HL-60 (cell line): Measurements from ENCODE around the gene HMCN2.

Source experiments
- CTCF ChIP-seq: IDR thresholded peaks from one replicate; pipeline ENCODE4 v1.5.1; 2011; ENCODE audit warnings: low read length, control low read depth, inconsistent platforms; ENCODE audit not compliant: insufficient read depth
- GABPA ChIP-seq: IDR thresholded peaks from 2 replicates; pipeline ENCODE4 v1.6.1; 2012; ENCODE audit warnings: low read depth
- POLR2AphosphoS5 ChIP-seq: IDR thresholded peaks from 2 replicates; pipeline ENCODE4 v1.6.1; 2012; ENCODE audit warnings: low read depth
- REST ChIP-seq: IDR thresholded peaks from 2 replicates; pipeline ENCODE4 v1.6.1; 2012; ENCODE audit warnings: low read depth; ENCODE audit not compliant: insufficient replicate concordance

DNA sequence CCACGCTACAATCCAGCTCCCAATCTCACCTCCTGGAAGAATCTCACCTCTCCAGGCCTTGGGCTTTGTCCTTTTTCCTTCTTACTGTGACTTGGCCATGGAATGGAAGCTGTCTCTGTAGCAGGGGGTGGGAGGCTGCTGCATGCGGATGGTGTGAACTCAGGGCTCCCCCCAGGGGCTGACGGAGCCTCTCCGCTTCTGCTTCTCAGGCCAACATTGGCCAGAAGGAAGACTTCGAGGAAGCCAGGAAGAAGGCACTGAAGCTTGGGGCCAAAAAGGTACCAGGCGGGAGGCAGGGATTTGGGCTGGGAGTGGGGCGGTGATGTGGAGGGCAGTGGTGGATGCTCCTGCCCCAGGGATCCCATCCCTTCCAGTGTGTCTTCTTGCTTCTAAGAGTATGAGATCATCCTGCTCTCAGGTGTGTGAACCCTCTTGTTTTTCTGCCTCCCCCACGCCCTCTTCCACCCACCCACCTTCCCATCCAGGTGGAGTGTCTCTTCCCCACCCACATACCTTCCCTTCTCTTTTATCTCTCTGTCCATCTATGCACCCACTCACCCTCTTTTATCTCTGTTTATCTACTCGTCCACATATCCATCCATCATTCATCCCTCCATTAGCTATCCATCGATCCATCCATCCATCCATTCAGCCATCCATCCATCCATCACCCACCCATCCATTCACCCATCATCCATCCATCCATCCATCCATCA, 188.7 kb downstream of the HMCN2 start:
- no peak for TF ChIP-seq CTCF
- TF ChIP-seq REST: no peak
- no peak for TF ChIP-seq GABPA
- TF ChIP-seq POLR2AphosphoS5: no peak
